ENCODE measurements around the gene CARD19. TPM values are rescaled to one million over a fixed set of nuclear protein-coding genes. Genes with fewer than 3 reads are reported as not detected.

Gene CARD19
- total and polyA plus RNA-seq, 2 of the 8 experiments (the other 6 are each of a cell fraction or from before 2014, with no cell fraction given): 21.2 to 112 TPM

DNA sequence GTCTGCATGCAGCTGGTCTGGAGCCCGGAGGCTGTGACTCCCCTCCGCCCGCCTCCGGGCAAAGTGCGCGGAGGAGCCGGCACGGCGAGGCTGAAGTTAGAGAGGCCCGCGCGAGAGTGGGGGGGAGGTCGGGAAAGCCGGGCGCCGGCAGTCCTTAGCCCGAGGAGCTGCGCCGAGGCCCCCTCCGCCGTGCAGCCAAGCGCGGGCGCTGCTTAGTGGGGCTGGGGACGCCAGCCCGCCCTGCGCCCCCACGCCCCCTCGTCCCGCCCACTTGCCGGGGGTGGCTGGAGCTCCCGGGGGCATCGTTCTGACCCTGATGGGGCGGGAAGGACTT lies 37.6 kb downstream of the CARD19 start:
- POLR2A ChIA-PET (ENCODE audit: partially characterized antibody): interaction anchor here (1.1 to 1.8 kb wide), 6 partner anchors 9 to 37 kb away, joined by 3 to 9 read pairs (median 6); partner anchors contain the start of gene CARD19
- CTCF ChIA-PET (ENCODE audit: partially characterized antibody): interaction anchor here (1.1 to 3.4 kb wide), 4 partner anchors 16 to 250 kb away, joined by 3 to 11 read pairs (median 6); no protein-coding TSS in a partner anchor
- WGBS, 2 experiments (ENCODE audit: extremely low coverage in 1 of 2, insufficient coverage in 1 of 2, insufficient read length in 1 of 2, insufficient replicate concordance in 2 of 2, low coverage in 1 of 2, low lambda C conversion rate in 2 of 2, missing lambda C conversion rate in 1 of 2): 1% methylated on average over 31 of the region's 34 CpGs; no CpG with 5 or more reads in 1 of the 2 experiments
- Histone ChIP-seq H3K36me3 (ENCODE audit: control insufficient read depth in 2 of 4, insufficient read depth in 4 of 4, low read length in 3 of 4) (no peaks in the 10 kb centered on the region), H3K4me2 (ENCODE audit: insufficient read depth in 1 of 2, low read depth in 2 of 2, low read length in 2 of 2) (peak overlapping the region; percentile 88 to 89), H3K27me3 (replicated peaks in 1 of 4; ENCODE audit: control insufficient read depth in 3 of 4, extremely low read depth in 1 of 4, insufficient read depth in 3 of 4, low read length in 3 of 4) (peaks cover 0 to 13% (median 10%) of the 10 kb centered on the region in 4 experiments; a peak in 5 of 7 replicates), H4K91ac (replicated peaks; ENCODE audit: insufficient read length, low read length) (no peak overlapping the region), H2BK120ac (replicated peaks; ENCODE audit: low read depth, low read length) (no peak overlapping the region), H3K79me1 (ENCODE audit: low read depth, low read length) (peaks cover 9% of the 10 kb centered on the region; the same call in 1 of the 2 replicates), H2AK5ac (ENCODE audit: low read depth, low read length) (no peak overlapping the region), H2BK15ac (ENCODE audit: low read length) (no peak overlapping the region), H2BK20ac (ENCODE audit: low read length) (no peak overlapping the region), H3K23me2 (ENCODE audit: low read depth, low read length) (peaks cover 16% of the 10 kb centered on the region; the same call in 1 of the 2 replicates), H4K5ac (ENCODE audit: insufficient read length, low read depth, low read length) (peak overlapping the region; percentile 79), H3K9ac (replicated peaks in 1 of 4; ENCODE audit: extremely low read depth in 1 of 4, low read depth in 3 of 4, low read length in 3 of 4) (peak overlapping the region; percentile 41 to 76 (median 52)), H3K9me3 (ENCODE audit: insufficient read depth in 2 of 2, low read depth in 1 of 2, low read length in 1 of 2) (no peaks in the 10 kb centered on the region), H2AFZ (ENCODE audit: low read length) (no peak overlapping the region), H3K23ac (ENCODE audit: insufficient read length) (no peak overlapping the region), H3K4me3 (ENCODE audit: extremely low read depth in 1 of 4, insufficient read depth in 2 of 4, low read depth in 3 of 4, low read length in 4 of 4) (peak overlapping the region; percentile 71 to 86 (median 72)), H3K56ac (replicated peaks; ENCODE audit: insufficient read length, low read depth, low read length) (peak overlapping the region; percentile 60), H3K27ac (ENCODE audit: low read depth, low read length) (peak overlapping the region; percentile 58; the same call in 1 of the 2 replicates), H3K4ac (replicated peaks; ENCODE audit: insufficient read length, low read depth, low read length) (no peak overlapping the region), H3K79me2 (ENCODE audit: control insufficient read depth in 1 of 2, insufficient read depth in 2 of 2, low read length in 2 of 2) (peaks cover 0 to 9% of the 10 kb centered on the region in 2 experiments; a peak in 1 of 4 replicates), H3K14ac (ENCODE audit: insufficient read length) (no peak overlapping the region), H3K4me1 (replicated peaks in 1 of 4; ENCODE audit: control insufficient read depth in 3 of 4, insufficient read depth in 4 of 4, low read length in 3 of 4) (peaks cover 0 to 32% (median 18%) of the 10 kb centered on the region in 4 experiments; a peak in 6 of 7 replicates), H2BK12ac (ENCODE audit: low read depth, low read length) (no peak overlapping the region), H4K8ac (ENCODE audit: extremely low read depth, insufficient read depth, low read length) (no peak overlapping the region; the same call in 1 of the 2 replicates), H2BK5ac (ENCODE audit: low read depth, low read length) (no peak overlapping the region; the same call in 1 of the 2 replicates), H3K18ac (ENCODE audit: extremely low read depth, low read length) (no peak overlapping the region; the same call in 1 of the 2 replicates), H4K20me1 (replicated peaks in 1 of 2; ENCODE audit: control insufficient read depth in 1 of 2, insufficient read depth in 2 of 2, low read length in 2 of 2) (peaks cover 0 to 7% of the 10 kb centered on the region in 2 experiments)
- FAIRE-seq (no peak), DNase-seq (ENCODE audit: low read depth in 1 of 2, low spot score in 2 of 2) (peak in 1 of 2 experiments; percentile 76)
- TF ChIP-seq JUN (IDR thresholded peaks at IDR 0.05; ENCODE audit: low read depth, low read length): no peak
- TF ChIP-seq ASH2L (IDR thresholded peaks at IDR 0.05; ENCODE audit: low read length): peak; percentile 68
- peak; percentile 54 for TF ChIP-seq TAF1 (IDR thresholded peaks at IDR 0.05; ENCODE audit: low read depth, low read length)

All from H1 (cell line).